Right cardiac atrium (tissue), 5 donors: ENCODE data around the gene FBH1. TPM values are rescaled to one million over a fixed set of nuclear protein-coding genes. Genes with fewer than 3 reads are reported as not detected.
A peak's percentile ranks its signal among the peaks of the same experiment; 100 is the strongest.
"Not testable (repeated sequence)": the region's sequence is repeated elsewhere in the genome, so short reads cannot be mapped to it uniquely, and the experiment has no call there.

Experiments used
- ATAC-seq, 2 donors: fragments of 200-7000 bp; cut with Tn5 transposase; one replicate each; pipeline versions ENCODE4 v1.8.0 to v1.9.1; 2020; ENCODE audit warnings: moderate library complexity in 2 of 2, mild to moderate bottlenecking in 1 of 2
- DNase-seq, 3 donors: peaks; one replicate each; pipeline ENCODE4 v3.0.0-alpha.2; 2020
- H3K27ac ChIP-seq: one replicate; pipeline ENCODE4 v1.5.1; 2013; ENCODE audit warnings: mild to moderate bottlenecking, low read length, control low read depth, moderate library complexity
- H3K27me3 ChIP-seq: one replicate; pipeline ENCODE4 v1.6.1; 2013; ENCODE audit not compliant: control insufficient read depth, insufficient read depth
- H3K4me1 ChIP-seq: one replicate; pipeline ENCODE4 v1.6.1; 2013; ENCODE audit warnings: low read length; ENCODE audit not compliant: control insufficient read depth, insufficient read depth
- H3K4me3 ChIP-seq: one replicate; pipeline ENCODE4 v1.5.1; 2013; ENCODE audit warnings: low read length, control low read depth
- H3K9me3 ChIP-seq: one replicate; pipeline ENCODE4 v1.6.1; 2013; ENCODE audit warnings: low read length; ENCODE audit not compliant: control insufficient read depth
- WGBS: extraction: QIAGEN DNeasy Blood & Tissue Kit; methylation state at CpG from one replicate; pipeline ENCODE4 v1.1.7; 2013; 5-methylcytosine and 5-hydroxymethylcytosine counted together
- intact Hi-C, 4 donors: fragments of 100-400 bp; cut with DNase I; formaldehyde crosslinking; loops; one replicate each; pipeline versions ENCODE4 v1.11.0 to v1.14.0; 2022 to 2023
- polyA plus RNA-seq: library from polyadenylated mRNA; stranded (reverse); fragments of 200-250 nt; gene quantifications from one replicate; pipeline ENCODE4 v1.2.3, GENCODE V29; 2013
- total RNA-seq, 4 donors: library from RNA; stranded (reverse); fragmentation: NEBNext Ultra II Directional; extraction: Animal tissue kit (Norgen Biotek cat#: 25700); gene quantifications; one replicate each; pipeline ENCODE4 v1.2.1, GENCODE V29; 2021
- donor health status: healthy with polysubstance abuse.
- donor health status: DM: no; HTN: yes; CAD: no.
- donor health status: DM: no; HTN: no; CAD: no.
- donor health status: DM: no; HTN: yes; CAD: no; lungs with severe emphysema.
- donor health status: DM: yes; HTN: yes; CAD: no.

FBH1 gene
- total and polyA plus RNA-seq, 5 donors: 49.3 to 82.1 (median 76.0) TPM

GRCh38 chr10:5903563-5903962 is 13.5 kb downstream of the FBH1 start:
- H3K27ac ChIP-seq: no peak overlapping the region
- DNase-seq (no peak), ATAC-seq (peak in 1 of 2 donors; percentile 55)
- 85% methylated on average over 6 of the region's 6 CpGs for WGBS
- no peak overlapping the region for H3K4me3 ChIP-seq
- no peaks in the 10 kb centered on the region for H3K9me3 ChIP-seq
- H3K27me3 ChIP-seq: no peaks in the 10 kb centered on the region
- peaks cover 6% of the 10 kb centered on the region for H3K4me1 ChIP-seq
- intact Hi-C loops: no loop called here

- H3K4me3 ChIP-seq: no peak overlapping the region
- H3K9me3 ChIP-seq: no peaks in the 10 kb centered on the region
- no peaks in the 10 kb centered on the region for H3K27me3 ChIP-seq
- no peak for DNase-seq
- ATAC-seq: peak; percentile 45 to 72
- peaks cover 6% of the 10 kb centered on the region for H3K4me1 ChIP-seq
- H3K27ac ChIP-seq: no peak overlapping the region
- intact Hi-C loops: no loop called here
- 66% methylated on average over 4 of the region's 4 CpGs for WGBS
Observed at GRCh38 chr10:5904227-5904626, 14.2 kb downstream of the FBH1 start.

DNA sequence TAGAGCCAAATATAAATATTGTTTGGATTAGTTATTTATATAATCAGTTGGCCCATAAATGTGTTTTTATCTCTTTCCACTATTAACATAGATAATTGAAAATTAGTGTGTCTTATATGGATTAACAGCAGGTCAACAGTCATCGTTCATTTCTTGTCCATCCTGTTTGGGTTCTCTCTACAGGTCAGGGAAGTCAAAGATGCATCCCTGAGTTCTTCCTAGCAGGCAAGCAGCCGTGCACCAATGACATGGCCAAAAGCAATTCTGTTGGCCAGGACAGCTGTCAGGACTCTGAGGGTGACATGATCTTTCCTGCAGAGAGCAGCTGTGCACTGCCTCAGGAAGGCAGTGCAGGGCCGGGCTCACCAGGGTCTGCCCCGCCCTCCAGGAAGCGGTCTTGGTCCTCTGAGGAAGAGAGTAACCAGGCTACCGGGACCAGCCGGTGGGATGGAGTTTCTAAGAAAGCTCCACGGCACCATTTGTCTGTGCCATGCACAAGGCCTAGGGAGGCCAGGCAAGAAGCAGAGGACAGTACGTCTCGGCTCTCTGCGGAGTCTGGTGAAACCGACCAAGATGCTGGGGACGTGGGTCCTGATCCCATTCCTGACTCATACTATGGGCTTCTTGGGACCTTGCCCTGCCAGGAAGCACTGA is 15.9 kb downstream of the FBH1 start:
- Histone ChIP-seq H3K9me3 (no peaks in the 10 kb centered on the region), H3K27ac (no peak overlapping the region), H3K27me3 (no peaks in the 10 kb centered on the region), H3K4me1 (peaks cover 6% of the 10 kb centered on the region), H3K4me3 (no peak overlapping the region)
- DNase-seq (peak; percentile 39 to 77 (median 68)), ATAC-seq (peak; percentile 77 to 90)
- intact Hi-C loops: no loop called here
- 65% methylated on average over 13 of the region's 13 CpGs for WGBS

DNA sequence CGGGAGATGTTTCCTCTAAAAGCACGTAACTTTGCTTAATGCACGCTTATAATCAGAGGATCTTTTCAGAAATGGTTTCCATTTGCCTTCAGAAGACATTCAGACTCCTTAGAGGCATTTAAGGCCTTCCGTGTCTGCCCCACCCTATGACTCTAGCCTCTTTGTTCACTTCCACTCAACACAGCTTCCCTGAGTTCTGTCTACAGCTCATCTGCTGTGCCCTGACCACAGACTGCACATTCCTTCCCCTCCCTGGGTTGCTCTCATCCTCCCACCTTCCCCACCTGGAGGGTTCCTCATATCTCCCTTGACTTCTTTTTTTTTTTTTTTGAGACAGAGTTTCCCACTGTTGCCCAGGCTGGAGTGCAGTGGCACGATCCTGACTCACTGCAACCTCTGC is 16.6 kb downstream of the FBH1 start:
- 95% methylated on average over 5 of the region's 5 CpGs for WGBS
- no peak overlapping the region for H3K4me3 ChIP-seq
- H3K4me1 ChIP-seq: peaks cover 6% of the 10 kb centered on the region
- no peak overlapping the region for H3K27ac ChIP-seq
- peak in 1 of 2 donors; percentile 21 for ATAC-seq
- H3K27me3 ChIP-seq: no peaks in the 10 kb centered on the region
- H3K9me3 ChIP-seq: no peaks in the 10 kb centered on the region
- no peak for DNase-seq
- intact Hi-C loops: no loop called here

- intact Hi-C loops, H3K27me3 ChIP-seq, H3K4me3 ChIP-seq, H3K27ac ChIP-seq, H3K9me3 ChIP-seq, DNase-seq, H3K4me1 ChIP-seq, ATAC-seq: not testable (repeated sequence)
- 95% methylated on average over 7 of the region's 7 CpGs for WGBS
Observed at GRCh38 chr10:5908676-5909075, 18.6 kb downstream of the FBH1 start.

DNA sequence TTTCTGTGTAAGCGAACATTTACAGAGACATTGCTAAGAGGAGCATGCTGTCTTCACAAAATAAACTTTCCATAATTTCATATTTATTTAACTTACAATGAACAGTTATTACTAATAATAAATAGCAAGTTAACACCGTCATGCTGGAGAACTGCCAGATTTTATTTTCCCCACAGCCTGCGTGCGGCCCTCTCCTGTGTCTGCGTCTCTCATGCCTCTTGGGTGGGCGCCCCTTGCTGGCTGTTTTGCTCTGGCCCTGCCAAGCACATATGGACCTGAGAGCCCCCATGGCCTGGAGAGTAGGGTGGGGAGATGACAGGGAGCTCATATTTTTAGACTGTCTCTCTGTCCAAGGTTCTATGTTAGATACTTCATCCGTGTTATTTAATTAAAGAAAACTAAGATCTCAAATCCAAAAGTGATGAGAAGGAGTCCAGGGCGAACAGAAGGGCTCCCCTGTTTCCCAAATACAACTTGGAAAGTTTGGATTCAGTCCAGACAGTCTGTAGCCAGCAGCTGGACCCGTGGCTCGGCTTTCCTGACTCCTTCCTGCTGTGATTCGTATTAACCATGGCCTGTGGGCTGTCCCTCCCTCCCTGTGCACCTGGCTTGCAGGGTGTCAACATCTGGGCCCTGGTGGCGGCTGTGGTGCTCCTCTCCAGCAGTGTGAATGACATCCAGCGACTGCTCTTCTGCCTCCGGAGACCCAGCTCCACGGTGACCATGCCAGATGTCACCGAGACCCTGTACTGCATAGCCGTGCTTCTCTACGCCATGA is 20.5 kb downstream of the FBH1 start:
- Histone ChIP-seq H3K9me3 (no peaks in the 10 kb centered on the region), H3K27ac (no peak overlapping the region), H3K27me3 (no peaks in the 10 kb centered on the region), H3K4me1 (peaks cover 5% of the 10 kb centered on the region), H3K4me3 (no peak overlapping the region)
- intact Hi-C loops: no loop called here
- 60% methylated on average over 18 of the region's 18 CpGs for WGBS
- peak in 1 of 3 donors; percentile 58 for DNase-seq
- ATAC-seq: peak in 1 of 2 donors; percentile 8

GRCh38 chr10:5911670-5912069 is 21.6 kb downstream of the FBH1 start:
- Histone ChIP-seq H3K9me3 (no peaks in the 10 kb centered on the region), H3K27me3 (no peaks in the 10 kb centered on the region), H3K27ac (no peak overlapping the region), H3K4me1 (no peaks in the 10 kb centered on the region), H3K4me3 (no peak overlapping the region)
- 95% methylated on average over 4 of the region's 4 CpGs for WGBS
- ATAC-seq: no peak
- intact Hi-C loops: no loop called here
- DNase-seq: no peak

- Histone ChIP-seq H3K4me3 (no peak overlapping the region), H3K27me3 (no peaks in the 10 kb centered on the region), H3K27ac (no peak overlapping the region), H3K9me3 (no peaks in the 10 kb centered on the region), H3K4me1 (no peaks in the 10 kb centered on the region)
- no peak for DNase-seq
- intact Hi-C loops: no loop called here
- no peak for ATAC-seq
- WGBS: 94% methylated on average over 4 of the region's 4 CpGs
Observed at GRCh38 chr10:5913736-5914135, 23.7 kb downstream of the FBH1 start.

GRCh38 chr10:5915451-5915850 is 25.4 kb downstream of the FBH1 start:
- Histone ChIP-seq H3K27me3 (no peaks in the 10 kb centered on the region), H3K4me1 (no peaks in the 10 kb centered on the region), H3K9me3 (no peaks in the 10 kb centered on the region), H3K4me3 (no peak overlapping the region), H3K27ac (no peak overlapping the region)
- WGBS: 89% methylated on average over 14 of the region's 14 CpGs
- ATAC-seq (no peak), DNase-seq (no peak)
- intact Hi-C loops: no loop called here

DNA sequence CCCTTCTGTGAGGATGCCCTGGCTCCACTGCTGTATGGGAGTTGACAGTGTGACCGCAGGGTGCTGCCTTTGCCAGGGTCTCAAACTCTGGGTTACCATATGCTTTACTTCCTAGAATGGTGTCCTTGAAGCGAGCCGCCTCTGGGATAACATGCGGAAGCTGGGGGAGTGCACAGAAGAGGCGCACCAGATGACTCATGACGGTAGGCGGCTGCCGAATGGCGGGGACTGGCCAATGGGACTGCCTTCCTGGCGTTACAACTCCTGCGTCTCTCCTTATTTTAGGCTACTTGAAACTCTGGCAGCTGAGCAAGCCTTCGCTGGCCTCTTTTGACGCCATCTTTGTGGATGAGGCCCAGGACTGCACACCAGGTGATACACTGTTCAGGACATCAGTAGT is 27.3 kb downstream of the FBH1 start:
- intact Hi-C loops: no loop called here
- Histone ChIP-seq H3K4me3 (no peak overlapping the region), H3K27ac (no peak overlapping the region), H3K4me1 (no peaks in the 10 kb centered on the region), H3K9me3 (no peaks in the 10 kb centered on the region), H3K27me3 (no peaks in the 10 kb centered on the region)
- DNase-seq (no peak), ATAC-seq (no peak)
- WGBS: 96% methylated on average over 13 of the region's 13 CpGs

- Histone ChIP-seq H3K9me3 (no peaks in the 10 kb centered on the region), H3K27ac (no peak overlapping the region), H3K4me3 (no peak overlapping the region), H3K27me3 (no peaks in the 10 kb centered on the region), H3K4me1 (no peaks in the 10 kb centered on the region)
- 93% methylated on average over 4 of the region's 4 CpGs for WGBS
- no peak for ATAC-seq
- no peak for DNase-seq
- intact Hi-C loops: no loop called here
Observed at GRCh38 chr10:5918763-5919162, 28.7 kb downstream of the FBH1 start.
